Measurements from ENCODE around the gene NCBP1.

NCBP1 gene

GRCh38 chr9:97640325-97640724, 6.7 kb downstream of the NCBP1 start:
- no peak overlapping the region for H3K27ac ChIP-seq
- TF ChIP-seq ZFX (IDR thresholded peaks at IDR 0.05) = no peak
- TF ChIP-seq CTCF (conservative IDR thresholded peaks at IDR 0.05) = no peak

- TF ChIP-seq CTCF (conservative IDR thresholded peaks at IDR 0.05) (no peak), ZFX (IDR thresholded peaks at IDR 0.05) (no peak)
- H3K27ac ChIP-seq = no peak overlapping the region
Measured at GRCh38 chr9:97645720-97646119, 12.1 kb downstream of the NCBP1 start.

- H3K27ac ChIP-seq = no peak overlapping the region
- TF ChIP-seq CTCF (conservative IDR thresholded peaks at IDR 0.05) (no peak), ZFX (IDR thresholded peaks at IDR 0.05) (no peak)
Measured at GRCh38 chr9:97647996-97648395, 14.4 kb downstream of the NCBP1 start.

- TF ChIP-seq ZFX (IDR thresholded peaks at IDR 0.05) = no peak
- TF ChIP-seq CTCF (conservative IDR thresholded peaks at IDR 0.05) = no peak
- H3K27ac ChIP-seq = no peak overlapping the region
Measured at GRCh38 chr9:97651646-97652045, 18.0 kb downstream of the NCBP1 start.

- no peak overlapping the region for H3K27ac ChIP-seq
- TF ChIP-seq ZFX (IDR thresholded peaks at IDR 0.05) (no peak), CTCF (conservative IDR thresholded peaks at IDR 0.05) (no peak)
Measured at GRCh38 chr9:97658707-97659106, 25.1 kb downstream of the NCBP1 start.

- TF ChIP-seq CTCF (conservative IDR thresholded peaks at IDR 0.05) (no peak), ZFX (IDR thresholded peaks at IDR 0.05) (no peak)
- H3K27ac ChIP-seq = no peak overlapping the region
Measured at GRCh38 chr9:97659771-97660170, 26.1 kb downstream of the NCBP1 start.

- TF ChIP-seq ZFX (IDR thresholded peaks at IDR 0.05) (no peak), CTCF (conservative IDR thresholded peaks at IDR 0.05) (no peak)
- no peak overlapping the region for H3K27ac ChIP-seq
Measured at GRCh38 chr9:97660340-97660739, 26.7 kb downstream of the NCBP1 start.
